Measurements from ENCODE around the gene CCDC167. TPM values are rescaled to one million over a fixed set of nuclear protein-coding genes. Genes with fewer than 3 reads are reported as not detected.

The CCDC167 gene
- total RNA-seq, 1 experiment from 2014 or later: 31.9 TPM

- no peaks in the 10 kb centered on the region for H3K27me3 Mint-ChIP-seq (ENCODE audit: low read depth)
- no peak overlapping the region for H3K4me3 Mint-ChIP-seq
- peak overlapping the region; percentile 10 to 95 (median 34); a peak in 5 of 7 replicates for H3K27ac Mint-ChIP-seq
Measured at GRCh38 chr6:37481711-37482605, 17.7 kb downstream of the CCDC167 start.

More at GRCh38 chr6:37481711-37482605, 17.7 kb downstream of the CCDC167 start:
- H4K91ac ChIP-seq (ENCODE audit: insufficient read length, low read depth, low read length): no peak overlapping the region
- H3K27ac ChIP-seq (ENCODE audit: insufficient read length, low read depth, low read length): no peak overlapping the region
- no peak overlapping the region for H2AFZ ChIP-seq (ENCODE audit: low read length)
- H3K14ac ChIP-seq (ENCODE audit: insufficient read depth, low read length): no peak overlapping the region; the same call in 1 of the 2 replicates
- no peak overlapping the region for H3T11ph ChIP-seq (ENCODE audit: low read length)
- no peak overlapping the region for H3K9ac ChIP-seq (ENCODE audit: extremely low read depth, insufficient read length, low read length)
- H3K9me3 Mint-ChIP-seq: no peaks in the 10 kb centered on the region
- no peak overlapping the region for H3K23ac ChIP-seq (ENCODE audit: insufficient read length, low read depth, low read length)
- peaks cover 10 to 44% (median 38%) of the 10 kb centered on the region in 3 experiments for H3K36me3 Mint-ChIP-seq (ENCODE audit: insufficient read depth in 1 of 3, low read depth in 3 of 3)
- H4K20me1 ChIP-seq (ENCODE audit: control insufficient read depth, insufficient read depth, insufficient read length): no peaks in the 10 kb centered on the region
- no peak overlapping the region for H3K18ac ChIP-seq (ENCODE audit: insufficient read length, low read depth, low read length)
- H2BK20ac ChIP-seq (ENCODE audit: low read depth, low read length, poor library complexity, severe bottlenecking): no peak overlapping the region
- no CpG with 5 or more reads among the region's 15 CpGs for WGBS (ENCODE audit: extremely low coverage, insufficient read length, low lambda C conversion rate)
- no peaks in the 10 kb centered on the region for H3K79me2 ChIP-seq (ENCODE audit: insufficient read depth, low read length)
- H3K4me2 ChIP-seq (ENCODE audit: insufficient read depth, insufficient read length, low read length): no peak overlapping the region
- H3K79me1 ChIP-seq (ENCODE audit: insufficient read depth, low read depth, low read length, poor library complexity, severe bottlenecking): no peaks in the 10 kb centered on the region
- H3K23me2 ChIP-seq (ENCODE audit: insufficient read length, low read depth, low read length, poor library complexity, severe bottlenecking): no peaks in the 10 kb centered on the region
- no peaks in the 10 kb centered on the region for H3K27me3 ChIP-seq (ENCODE audit: insufficient read depth, low read length)
- DNase-seq: peak; percentile 20
- H4K8ac ChIP-seq (replicated peaks; ENCODE audit: insufficient read length, low read depth, low read length): no peak overlapping the region
- H2BK15ac ChIP-seq (ENCODE audit: low read depth, low read length): no peak overlapping the region
- H2BK120ac ChIP-seq (ENCODE audit: low read depth, low read length, poor library complexity, severe bottlenecking): no peak overlapping the region
- no peak overlapping the region for H2AK5ac ChIP-seq (ENCODE audit: insufficient read length, low read length)
- no peak overlapping the region for H2BK5ac ChIP-seq (ENCODE audit: insufficient read length, low read length)
- peaks cover 4% of the 10 kb centered on the region; the same call in 1 of the 2 replicates for H3K4me1 ChIP-seq (ENCODE audit: insufficient read depth, low read length)
- no peak overlapping the region for H4K5ac ChIP-seq (ENCODE audit: insufficient read length, low read depth, low read length)
- H3K56ac ChIP-seq (ENCODE audit: insufficient read length, low read depth, low read length): no peak overlapping the region
- no peak for TF ChIP-seq CTCF (conservative IDR thresholded peaks at IDR 0.05)
- peaks cover 11 to 25% of the 10 kb centered on the region in 2 experiments for H3K4me1 Mint-ChIP-seq
- H3K9me3 ChIP-seq (ENCODE audit: control insufficient read depth, low read depth, low read length): no peaks in the 10 kb centered on the region
- H3K4ac ChIP-seq (ENCODE audit: low read depth, low read length): no peak overlapping the region
- H2BK12ac ChIP-seq (ENCODE audit: insufficient read length, low read depth, low read length): no peak overlapping the region
